CD4-positive, alpha-beta T cell (primary cell): ENCODE measurements around the gene SNX15. TPM values are rescaled to one million over a fixed set of nuclear protein-coding genes. Genes with fewer than 3 reads are reported as not detected.
"Not testable (repeated sequence)": the region's sequence is repeated elsewhere in the genome, so short reads cannot be mapped to it uniquely, and the experiment has no call there.

Source experiments
- ATAC-seq: fragments of 200-7000 bp; cut with Tn5 transposase; one replicate; pipeline ENCODE4 v1.10.0; 2022; ENCODE audit warnings: mild to moderate bottlenecking; ENCODE audit not compliant: poor library complexity
- CTCF ChIA-PET: fragments of 350-600 bp; sonication (Branson Sonifier 250); formaldehyde crosslinking; loops from one replicate; lab custom pipeline; 2021; ENCODE audit warnings: antibody characterized with exemption, inconsistent platforms; lab: Charles Lee
- POLR2A ChIA-PET: fragments of 350-600 bp; sonication (Branson Sonifier 250); formaldehyde crosslinking; loops from one replicate; lab custom pipeline; 2021; ENCODE audit warnings: antibody characterized with exemption, inconsistent platforms; lab: Charles Lee
- DNase-seq, 14 experiments: peaks; one replicate each; pipeline ENCODE4 v3.0.0-alpha.2; 2013 to 2020; ENCODE audit warnings: mixed read lengths in 2 of 14
- H3K27ac ChIP-seq, 2 donors: one replicate each; pipeline versions ENCODE4 v1.5.1 to v1.7.0; 2013; ENCODE audit warnings: low read length in 2 of 2, low read depth in 1 of 2, mild to moderate bottlenecking in 1 of 2
- H3K27me3 ChIP-seq, 2 experiments: 1 replicate in 1 of 2; 2 replicates in 1 of 2; pipeline versions ENCODE4 v1.6.1 to v1.7.0; 2013; ENCODE audit warnings: low read length in 2 of 2, control low read depth in 1 of 2, mild to moderate bottlenecking in 1 of 2, moderate library complexity in 1 of 2; ENCODE audit not compliant: insufficient read depth in 2 of 2, control insufficient read depth in 1 of 2
- H3K36me3 ChIP-seq: one replicate; pipeline ENCODE4 v1.6.1; 2013; ENCODE audit warnings: low read length, control low read depth; ENCODE audit not compliant: insufficient read depth
- H3K4me1 ChIP-seq: one replicate; pipeline ENCODE4 v1.6.1; 2013; ENCODE audit warnings: low read length, control low read depth; ENCODE audit not compliant: insufficient read depth
- H3K4me3 ChIP-seq: one replicate; pipeline ENCODE4 v1.5.1; 2013; ENCODE audit warnings: mild to moderate bottlenecking, low read length, moderate library complexity
- H3K9me3 ChIP-seq, 2 experiments: 1 replicate in 1 of 2; 2 replicates in 1 of 2; pipeline versions ENCODE4 v1.6.1 to v1.7.0; 2013; ENCODE audit warnings: low read length in 2 of 2, mild to moderate bottlenecking in 2 of 2, control low read depth in 1 of 2, moderate library complexity in 1 of 2; ENCODE audit not compliant: control insufficient read depth in 1 of 2, insufficient read depth in 1 of 2
- H3K27ac Mint-ChIP-seq: one replicate; pipeline ENCODE4 v1.8.0; 2020; ENCODE audit warnings: mixed read lengths
- H3K27me3 Mint-ChIP-seq: one replicate; pipeline ENCODE4 v1.8.0; 2021; ENCODE audit warnings: mixed read lengths
- H3K36me3 Mint-ChIP-seq: one replicate; pipeline ENCODE4 v1.8.0; 2021; ENCODE audit warnings: low read depth, mixed read lengths
- H3K4me1 Mint-ChIP-seq: one replicate; pipeline ENCODE4 v1.8.0; 2021; ENCODE audit warnings: low read depth, mixed read lengths
- H3K4me3 Mint-ChIP-seq: one replicate; pipeline ENCODE4 v1.8.0; 2020; ENCODE audit warnings: mild to moderate bottlenecking, mixed read lengths
- H3K9me3 Mint-ChIP-seq: one replicate; pipeline ENCODE4 v1.8.0; 2020; ENCODE audit warnings: mixed read lengths
- CTCF ChIP-seq: fragments of 200-600 bp; IDR thresholded peaks from one replicate; pipeline ENCODE4 v1.8.0; 2022; ENCODE audit warnings: antibody characterized with exemption, mild to moderate bottlenecking
- intact Hi-C, 2 experiments: fragments of 100-400 bp; cut with DNase I in 1 of 2; cut with micrococcal nuclease in 1 of 2; formaldehyde crosslinking; loops; one replicate each; pipeline versions ENCODE4 v1.15.1 to v1.9.0; 2023 to 2025; cut with DNase I, micrococcal nuclease
- polyA plus RNA-seq, 2 donors: library from polyadenylated mRNA; unstranded; fragments of 120-200 nt; gene quantifications; one replicate each; pipeline ENCODE4 v1.2.1, GENCODE V29; 2013
- total RNA-seq, 174 experiments: library from RNA in 2 of 174; stranded (reverse) in 2 of 174; gene quantifications; one replicate each; pipeline ENCODE4 v1.2.3 and lab custom pipeline; 2021 to 2026

SNX15 gene
- total RNA-seq, result 10 to 100 TPM; 13.9 to 14.7 TPM
- polyA plus RNA-seq (2013, experiment 1 of 2), result 20.0 TPM
- polyA plus RNA-seq (2013, experiment 2 of 2), result 22.9 TPM
- total RNA-seq (lab: John Stamatoyannopoulos, UW), result 0.32 to 7.6 (median 1.7) reads per million in 172 experiments

GRCh38 chr11:65027213-65028067, at the start of gene SNX15:
Gene SNX15 (plus strand): TSS chr11:65027439. CDS start chr11:65027538, 99 bp downstream.
- peak within 1 kb of the TSS; percentile 22 to 52 for H3K27ac ChIP-seq
- peaks cover 21% of the 10 kb centered on the region for H3K4me1 Mint-ChIP-seq
- peaks cover 22% of the 10 kb centered on the region for H3K4me1 ChIP-seq
- POLR2A ChIA-PET, result interaction anchor here (0.8 to 3.3 kb wide), 9 partner anchors 13 to 282 kb away, joined by 3 to 15 read pairs (median 4); partner anchors contain the start of genes ARL2, FAU, PPP2R5B and SAC3D1
- H3K36me3 Mint-ChIP-seq, result no peaks in the 10 kb centered on the region
- H3K27me3 ChIP-seq, result no peaks in the 10 kb centered on the region
- no peaks in the 10 kb centered on the region for H3K9me3 Mint-ChIP-seq
- peaks cover 14% of the 10 kb centered on the region for H3K36me3 ChIP-seq
- TF ChIP-seq CTCF, result peak; percentile 86
- intact Hi-C loops, result loop anchor here (1.0 to 5.0 kb wide), 9 partner anchors 13 to 545 kb away; partner anchors contain the start of genes ATG2A (in 2 of the 2), ARL2 (in 1 of the 2), CDCA5 (in 1 of the 2) and FAM89B (in 1 of the 2)
- ATAC-seq (peak; percentile 94), DNase-seq (peak; percentile 73 to 97 (median 86))
- H3K4me3 Mint-ChIP-seq, result peak within 1 kb of the TSS; percentile 73
- H3K4me3 ChIP-seq, result peak within 1 kb of the TSS; percentile 53
- no peaks in the 10 kb centered on the region for H3K9me3 ChIP-seq
- CTCF ChIA-PET, result interaction anchor here (0.6 to 5.2 kb wide), 4 partner anchors 13 to 642 kb away, joined by 3 to 30 read pairs (median 4); partner anchors contain the start of genes ARL2 and SAC3D1
- peak within 1 kb of the TSS; percentile 82 for H3K27ac Mint-ChIP-seq
- no peaks in the 10 kb centered on the region for H3K27me3 Mint-ChIP-seq

- H3K36me3 Mint-ChIP-seq, H3K36me3 ChIP-seq, ATAC-seq, H3K9me3 ChIP-seq, H3K27me3 ChIP-seq, H3K27me3 Mint-ChIP-seq, H3K4me1 ChIP-seq, H3K4me3 ChIP-seq, H3K27ac ChIP-seq, H3K27ac Mint-ChIP-seq, intact Hi-C loops, H3K4me1 Mint-ChIP-seq, H3K9me3 Mint-ChIP-seq, DNase-seq, POLR2A ChIA-PET, H3K4me3 Mint-ChIP-seq, CTCF ChIA-PET: not testable (repeated sequence)
These were observed 43.9 kb upstream of the SNX15 start for GRCh38 chr11:64983339-64983738.

GRCh38 chr11:64987998-64988854, 39.0 kb upstream of the SNX15 start:
- Histone ChIP-seq H3K9me3 (no peaks in the 10 kb centered on the region), H3K4me1 (peaks cover 17% of the 10 kb centered on the region), H3K36me3 (no peaks in the 10 kb centered on the region), H3K27me3 (no peaks in the 10 kb centered on the region), H3K27ac (no peak overlapping the region), H3K4me3 (no peak overlapping the region)
- intact Hi-C loops, result no loop called here
- no peak overlapping the region for H3K27ac Mint-ChIP-seq
- H3K27me3 Mint-ChIP-seq, result peaks cover 7% of the 10 kb centered on the region
- DNase-seq, result no peak
- TF ChIP-seq CTCF, result no peak
- ATAC-seq, result no peak
- H3K36me3 Mint-ChIP-seq, result no peaks in the 10 kb centered on the region
- H3K4me1 Mint-ChIP-seq, result peaks cover 8% of the 10 kb centered on the region
- no peak overlapping the region for H3K4me3 Mint-ChIP-seq
- no peaks in the 10 kb centered on the region for H3K9me3 Mint-ChIP-seq
- ChIA-PET POLR2A (no interaction called here), CTCF (no interaction called here)
